ENCODE results near the gene KCNN1. TPM values are rescaled to one million over a fixed set of nuclear protein-coding genes. Genes with fewer than 3 reads are reported as not detected.
"Not testable (repeated sequence)": the region's sequence is repeated elsewhere in the genome, so short reads cannot be mapped to it uniquely, and the experiment has no call there.

KCNN1 gene
- 0.14 TPM in 1 of 2 replicates, not detected in the other for total RNA-seq (2014; rRNA removed; shearing (Covaris generic))

DNA sequence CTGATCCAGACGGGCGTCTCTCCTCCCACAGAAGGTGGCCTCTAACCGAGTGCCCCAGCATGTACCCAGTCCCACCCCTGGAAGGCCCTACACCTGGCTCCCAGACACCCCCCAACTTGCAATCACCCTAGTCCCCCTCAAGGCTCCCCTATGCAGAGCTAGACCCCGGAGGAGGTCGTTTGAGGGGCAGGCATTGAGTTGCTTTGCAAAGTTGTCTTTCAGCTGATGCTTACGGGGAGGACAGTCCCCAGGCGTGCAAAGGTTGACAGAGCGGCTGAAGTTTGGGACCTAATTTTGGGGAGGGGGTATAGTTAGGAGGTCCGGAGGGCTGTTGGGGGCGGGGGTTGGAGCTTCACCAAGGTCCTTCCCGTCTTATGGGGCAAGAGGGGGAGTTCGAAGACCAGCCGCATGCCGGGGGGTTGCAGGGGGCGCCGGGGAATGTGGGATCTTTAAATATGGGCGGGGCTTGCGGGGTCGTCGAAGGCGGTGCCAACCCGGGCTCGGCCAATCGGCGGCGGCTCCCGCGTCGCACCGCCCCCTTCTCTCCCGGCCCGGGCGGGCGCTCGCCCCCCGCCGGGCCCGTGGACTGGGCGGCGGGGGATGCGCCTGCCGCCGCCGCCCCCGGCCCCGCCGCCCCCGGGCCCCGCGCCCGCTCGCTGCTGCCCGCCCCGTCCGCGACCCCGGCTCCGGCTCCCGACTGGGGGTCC, at the start of gene KCNN1:
KCNN1 (plus strand) TSS at position 558 of the 707 bp plus-strand sequence. CDS start 6,782 bp downstream, outside the sequence.
- no peak for DNase-seq (ENCODE audit: low spot score)

GRCh38 chr19:17918151-17918550, 48.8 kb upstream of the KCNN1 start:
- not testable (repeated sequence) for DNase-seq (ENCODE audit: low spot score)

DNA sequence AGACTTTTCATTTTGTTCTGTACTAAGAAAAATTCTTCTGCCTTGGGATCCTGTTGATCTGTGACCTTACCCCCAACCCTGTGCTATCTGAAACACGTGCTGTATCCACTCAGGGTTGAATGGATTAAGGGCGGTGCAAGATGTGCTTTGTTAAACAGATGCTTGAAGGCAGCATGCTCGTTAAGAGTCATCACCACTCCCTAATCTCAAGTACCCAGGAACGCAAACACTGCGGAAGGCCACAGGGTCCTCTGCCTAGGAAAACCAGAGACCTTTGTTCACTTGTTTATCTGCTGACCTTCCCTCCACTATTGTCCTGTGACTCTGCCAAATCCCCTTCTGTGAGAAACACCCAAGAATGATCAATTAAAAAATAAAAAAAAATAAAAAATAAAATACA, 47.8 kb upstream of the KCNN1 start:
- DNase-seq (ENCODE audit: low spot score) = not testable (repeated sequence)

DNA sequence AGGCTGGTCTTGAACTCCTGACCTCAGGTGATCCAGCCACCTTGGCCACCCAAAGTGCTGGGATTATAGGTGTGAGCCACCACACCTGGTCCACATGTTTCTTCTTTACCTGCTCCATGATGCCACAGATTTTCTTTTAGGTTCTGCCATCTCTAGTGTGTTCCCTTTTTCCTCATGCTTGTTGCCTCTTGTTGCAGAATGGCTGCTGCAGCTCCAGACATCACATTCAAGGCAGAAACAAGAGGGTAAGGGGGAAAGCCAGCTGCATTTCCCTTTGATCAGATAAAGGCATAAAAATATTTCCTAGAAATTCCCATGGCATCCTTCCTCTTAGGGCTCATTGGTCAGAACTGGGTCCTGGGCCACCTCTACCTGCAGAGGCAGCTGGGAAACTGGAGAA, 46.4 kb upstream of the KCNN1 start:
- no peak for DNase-seq (ENCODE audit: low spot score)

DNA sequence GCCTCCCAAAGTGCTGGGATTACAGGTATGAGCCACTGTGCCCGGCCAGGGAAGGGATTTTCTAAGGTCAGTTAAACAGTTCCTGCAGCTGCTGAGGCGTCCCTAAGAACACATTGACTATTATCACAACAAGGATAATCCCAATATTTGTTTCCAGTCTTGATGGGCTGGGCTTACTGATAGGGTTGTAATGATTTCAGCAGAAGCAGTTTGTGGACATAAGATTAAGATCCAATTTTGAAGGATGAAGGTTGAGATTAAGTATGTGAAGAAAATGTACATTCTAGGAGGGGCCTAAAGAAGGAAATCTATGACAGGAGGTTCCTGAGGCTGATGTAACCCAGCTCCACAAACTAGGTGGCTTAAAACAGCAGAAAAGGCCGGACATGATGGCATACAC, 44.8 kb upstream of the KCNN1 start:
- no peak for DNase-seq (ENCODE audit: low spot score)

GRCh38 chr19:17926044-17926443, 40.9 kb upstream of the KCNN1 start:
- no peak for DNase-seq (ENCODE audit: low spot score)

- DNase-seq (ENCODE audit: low spot score) = no peak
Measured at GRCh38 chr19:17929056-17929455, 37.9 kb upstream of the KCNN1 start.

- DNase-seq (ENCODE audit: low spot score) = peak; percentile 37
Measured at GRCh38 chr19:17931532-17932191, 35.2 kb upstream of the KCNN1 start.

GRCh38 chr19:17932485-17933338, 34.2 kb upstream of the KCNN1 start, which contains the start of gene CCDC124:
Gene CCDC124, plus strand, starts transcription at chr19:17933015. Its CDS starts 3,406 bp downstream, at chr19:17936421.
- DNase-seq (ENCODE audit: low spot score) = peak; percentile 90

DNA sequence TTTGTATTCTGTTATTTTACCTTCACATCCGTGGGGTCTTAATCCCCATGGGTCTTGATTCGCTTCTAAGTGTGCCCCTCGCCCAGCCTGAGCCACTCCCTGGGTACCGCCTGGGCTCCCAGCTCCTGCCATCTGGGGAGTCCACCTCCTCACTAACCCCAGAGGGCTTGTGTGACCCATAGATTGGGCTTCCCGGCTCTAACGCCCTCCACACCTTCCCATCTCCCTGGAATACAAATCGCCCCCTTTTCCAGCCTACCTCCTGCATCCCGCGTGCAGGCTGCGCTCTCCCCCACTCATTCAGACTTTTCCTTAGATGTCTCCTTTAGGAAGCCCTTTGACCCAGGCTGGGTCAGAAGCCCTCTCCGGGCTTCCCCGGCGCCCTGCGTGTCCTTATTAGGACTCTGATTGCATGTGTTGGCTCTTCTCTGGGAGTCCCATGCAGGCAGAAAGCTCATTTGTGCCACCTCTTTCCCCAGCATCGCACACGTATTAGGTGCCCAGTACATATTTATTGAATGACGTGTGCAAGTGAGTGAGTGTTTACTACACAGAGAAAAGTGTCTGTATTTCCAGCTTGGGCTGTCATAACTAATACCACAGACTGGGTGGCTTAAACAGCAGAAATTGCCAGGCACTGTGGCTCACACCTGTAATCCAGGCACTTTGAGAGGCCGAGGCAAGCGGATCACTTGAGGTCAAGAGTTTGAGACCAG, 33.3 kb upstream of the KCNN1 start:
- peak; percentile 51 for DNase-seq (ENCODE audit: low spot score)

- DNase-seq (ENCODE audit: low spot score) = no peak
Measured at GRCh38 chr19:17936379-17936778, 30.5 kb upstream of the KCNN1 start.

DNA sequence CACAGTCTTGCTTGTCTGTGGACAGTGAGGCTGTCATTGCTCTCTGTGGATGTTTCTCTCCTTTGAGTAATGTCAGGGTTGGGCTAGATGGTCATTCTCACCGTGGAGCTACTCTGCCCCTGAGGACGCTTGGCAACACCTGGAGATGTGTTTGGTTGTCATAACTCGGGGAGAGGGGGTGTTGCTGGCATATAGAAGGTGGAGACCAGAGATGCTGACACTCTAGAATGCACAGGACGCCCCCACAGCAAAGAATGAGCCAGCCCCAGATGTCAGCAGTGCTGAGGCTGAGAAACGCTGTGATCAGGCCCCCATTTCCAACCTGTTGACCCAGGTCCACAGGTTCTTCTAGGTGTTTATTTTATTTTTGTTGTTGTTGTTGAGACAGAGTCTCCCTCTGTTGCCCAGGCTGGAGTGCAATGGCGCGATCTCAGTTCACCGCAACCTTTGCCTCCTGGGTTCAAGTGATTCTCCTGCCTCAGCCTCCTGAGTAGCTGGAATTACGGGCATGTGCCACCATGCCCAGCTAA, 29.5 kb upstream of the KCNN1 start:
- no peak for DNase-seq (ENCODE audit: low spot score)

DNA sequence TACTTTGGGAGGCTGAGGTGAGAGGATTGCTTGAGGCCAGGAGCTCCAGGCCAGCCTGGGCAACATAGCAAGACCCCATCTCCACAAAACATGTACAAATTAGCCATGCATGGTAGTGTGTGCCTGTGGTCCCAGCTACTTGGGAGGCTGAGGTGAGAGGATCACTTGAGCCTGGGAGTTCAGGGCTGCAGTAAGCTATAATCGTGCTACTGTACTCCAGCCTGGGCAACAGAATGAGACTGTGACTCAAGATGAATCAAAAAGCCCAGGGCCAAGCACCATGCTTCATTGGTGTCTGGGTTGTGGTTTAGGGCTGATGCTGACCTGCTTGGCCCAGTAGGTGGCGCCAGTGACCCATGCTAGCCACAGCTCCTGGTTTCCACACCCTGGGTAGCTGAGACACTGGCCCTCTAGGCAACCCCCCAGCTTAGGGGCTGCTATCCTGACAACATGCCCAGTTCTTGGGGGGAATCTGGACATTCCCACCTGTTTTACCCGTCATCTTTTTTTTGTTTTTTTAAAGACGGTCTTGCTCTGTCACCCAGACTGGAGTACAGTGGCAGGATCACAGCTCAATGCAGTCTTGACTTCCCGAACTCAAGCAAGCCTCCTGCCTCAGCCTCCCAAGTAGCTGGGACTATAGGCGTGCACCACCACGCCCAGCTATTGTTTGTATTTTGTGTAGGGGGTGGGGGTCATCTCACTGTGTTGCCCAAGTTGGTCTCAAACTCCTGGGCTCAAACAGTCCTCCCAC, 28.6 kb upstream of the KCNN1 start:
- peak; percentile 90 for DNase-seq (ENCODE audit: low spot score)

DNA sequence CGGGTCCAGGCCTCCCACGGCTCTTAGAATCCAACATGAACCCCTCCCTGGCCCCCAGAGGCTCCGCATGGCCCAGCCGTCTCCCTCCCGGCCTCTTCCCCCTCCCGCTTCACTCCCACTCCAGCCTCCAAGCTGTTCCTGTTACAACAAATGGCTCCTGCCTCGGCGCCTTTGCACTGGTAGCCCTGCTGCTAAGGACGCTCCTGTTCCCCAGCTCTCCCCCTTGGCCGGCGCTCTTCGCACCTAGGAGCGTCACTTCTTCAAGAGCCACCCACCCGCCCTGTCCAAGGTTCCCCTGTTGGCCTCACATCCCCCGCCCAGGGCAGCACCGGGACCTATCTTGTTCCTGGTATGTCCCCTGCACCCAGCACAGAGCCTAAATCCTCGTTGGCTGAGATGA, 24.7 kb upstream of the KCNN1 start:
- DNase-seq (ENCODE audit: low spot score) = no peak

- no peak for DNase-seq (ENCODE audit: low spot score)
Measured at GRCh38 chr19:17942582-17943273, 24.2 kb upstream of the KCNN1 start.

GRCh38 chr19:17943274-17944221, 23.4 kb upstream of the KCNN1 start:
- DNase-seq (ENCODE audit: low spot score) = no peak

- DNase-seq (ENCODE audit: low spot score) = peak; percentile 85
Measured at GRCh38 chr19:17944301-17944700, 22.6 kb upstream of the KCNN1 start.

- DNase-seq (ENCODE audit: low spot score) = no peak
Measured at GRCh38 chr19:17946965-17947784, 19.7 kb upstream of the KCNN1 start.

Measured in A172 (cell line).